Upper lobe of right lung (tissue), 1 donor: ENCODE results near the gene RERE. TPM values are rescaled to one million over a fixed set of nuclear protein-coding genes. Genes with fewer than 3 reads are reported as not detected.
"Not testable (repeated sequence)": the region's sequence is repeated elsewhere in the genome, so short reads cannot be mapped to it uniquely, and the experiment has no call there.

Experiments
- ATAC-seq: fragments of 200-7000 bp; cut with Tn5 transposase; one replicate; pipeline ENCODE4 v1.9.1; 2020; ENCODE audit warnings: mild to moderate bottlenecking, moderate library complexity
- DNase-seq: peaks from one replicate; pipeline ENCODE4 v3.0.0-alpha.2; 2020
- H3K27ac ChIP-seq: fragments of 200-600 bp; one replicate; pipeline ENCODE4 v1.8.0; 2022
- H3K27me3 ChIP-seq: fragments of 200-600 bp; one replicate; pipeline ENCODE4 v1.8.0; 2022; ENCODE audit warnings: mild to moderate bottlenecking
- H3K36me3 ChIP-seq: fragments of 200-600 bp; one replicate; pipeline ENCODE4 v1.8.0; 2022
- H3K4me1 ChIP-seq: fragments of 200-600 bp; one replicate; pipeline ENCODE4 v1.8.0; 2022
- H3K4me3 ChIP-seq: fragments of 200-600 bp; one replicate; pipeline ENCODE4 v1.8.0; 2022; ENCODE audit warnings: mild to moderate bottlenecking
- H3K9me3 ChIP-seq: fragments of 200-600 bp; one replicate; pipeline ENCODE4 v1.8.0; 2022
- CTCF ChIP-seq: fragments of 200-600 bp; IDR thresholded peaks from one replicate; pipeline ENCODE4 v1.8.0; 2022; ENCODE audit warnings: antibody characterized with exemption
- intact Hi-C: fragments of 100-400 bp; cut with DNase I; formaldehyde crosslinking; loops from one replicate; pipeline ENCODE4 v1.11.0; 2022
- total RNA-seq: library from RNA; stranded (reverse); fragmentation: NEBNext Ultra II Directional; extraction: Animal tissue kit (Norgen Biotek cat#: 25700); gene quantifications from one replicate; pipeline ENCODE4 v1.2.1, GENCODE V29; 2021
- donor health status: DM: no; HTN: yes; CAD: no; lungs with severe emphysema.

RERE gene
- total RNA-seq, 1 donor from 2014 or later: 99.6 TPM

GRCh38 chr1:8835941-8836643 is 18.7 kb upstream of the RERE start:
- TF ChIP-seq CTCF: no peak
- no peaks in the 10 kb centered on the region for H3K36me3 ChIP-seq
- no peak overlapping the region for H3K27ac ChIP-seq
- DNase-seq (no peak), ATAC-seq (no peak)
- H3K4me3 ChIP-seq: no peak overlapping the region
- H3K4me1 ChIP-seq: no peaks in the 10 kb centered on the region
- H3K9me3 ChIP-seq: no peaks in the 10 kb centered on the region
- no peaks in the 10 kb centered on the region for H3K27me3 ChIP-seq
- intact Hi-C loops: no loop called here

- no peak for DNase-seq
- no peaks in the 10 kb centered on the region for H3K9me3 ChIP-seq
Measured at GRCh38 chr1:8831340-8831739, 13.9 kb upstream of the RERE start.

DNA sequence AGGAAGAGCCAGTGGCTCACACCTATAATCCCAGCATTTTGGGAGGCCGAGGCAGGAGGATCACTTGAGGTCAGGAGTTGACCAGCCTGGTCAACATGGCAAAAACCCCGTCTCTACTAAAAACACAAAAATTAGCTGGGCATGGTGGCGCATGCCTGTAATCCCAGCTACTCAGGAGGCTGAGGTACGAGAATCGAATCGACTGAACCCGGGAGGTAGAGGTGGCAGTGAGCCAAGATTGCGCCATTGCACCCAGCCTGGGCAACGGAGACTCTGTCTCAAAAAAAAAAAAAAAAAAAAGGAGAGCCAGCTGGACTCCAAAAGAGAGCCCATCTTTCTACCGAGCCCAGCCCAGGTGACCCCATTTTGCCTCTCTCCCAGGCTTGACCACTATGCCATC is 13.3 kb upstream of the RERE start:
- intact Hi-C loops, H3K9me3 ChIP-seq, H3K36me3 ChIP-seq, H3K27me3 ChIP-seq, H3K4me1 ChIP-seq, H3K4me3 ChIP-seq, H3K27ac ChIP-seq, ATAC-seq: not testable (repeated sequence)
- DNase-seq: peak; percentile 27

More at GRCh38 chr1:8831340-8831739, 13.9 kb upstream of the RERE start:
- Histone ChIP-seq H3K4me3 (no peak overlapping the region), H3K4me1 (peaks cover 5% of the 10 kb centered on the region), H3K36me3 (no peaks in the 10 kb centered on the region), H3K27me3 (no peaks in the 10 kb centered on the region), H3K27ac (no peak overlapping the region)
- TF ChIP-seq CTCF: peak; percentile 31
- intact Hi-C loops: no loop called here
- no peak for ATAC-seq

DNA sequence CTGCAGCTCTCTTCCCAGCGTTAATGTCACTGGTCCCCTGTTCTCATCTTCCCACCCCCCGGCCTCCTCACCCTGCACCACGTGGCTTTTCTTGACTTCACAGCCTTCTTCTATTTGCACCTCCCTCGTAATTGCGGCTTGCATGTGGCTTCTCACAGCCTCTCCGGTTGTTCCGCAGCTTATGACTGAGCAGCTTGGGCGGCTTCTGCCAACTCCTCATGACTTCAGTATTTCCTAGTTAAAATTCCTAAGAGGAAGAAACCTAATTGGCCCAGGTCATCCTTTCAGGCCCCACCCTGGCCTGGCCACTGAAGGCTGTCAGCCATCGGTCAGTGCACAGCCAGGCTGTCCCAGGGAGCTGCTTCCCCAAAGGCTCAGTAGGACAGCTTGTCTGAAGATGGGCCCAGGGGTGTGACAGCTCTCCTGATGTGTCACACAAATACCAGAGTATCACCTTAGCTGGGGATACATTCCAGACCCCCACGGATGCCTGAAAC is 8.6 kb upstream of the RERE start:
- intact Hi-C loops: no loop called here
- Histone ChIP-seq H3K27ac (no peak overlapping the region), H3K4me1 (peaks cover 21% of the 10 kb centered on the region), H3K4me3 (no peak overlapping the region), H3K36me3 (no peaks in the 10 kb centered on the region), H3K9me3 (no peaks in the 10 kb centered on the region), H3K27me3 (no peaks in the 10 kb centered on the region)
- ATAC-seq (peak; percentile 18), DNase-seq (no peak)
- TF ChIP-seq CTCF: no peak

DNA sequence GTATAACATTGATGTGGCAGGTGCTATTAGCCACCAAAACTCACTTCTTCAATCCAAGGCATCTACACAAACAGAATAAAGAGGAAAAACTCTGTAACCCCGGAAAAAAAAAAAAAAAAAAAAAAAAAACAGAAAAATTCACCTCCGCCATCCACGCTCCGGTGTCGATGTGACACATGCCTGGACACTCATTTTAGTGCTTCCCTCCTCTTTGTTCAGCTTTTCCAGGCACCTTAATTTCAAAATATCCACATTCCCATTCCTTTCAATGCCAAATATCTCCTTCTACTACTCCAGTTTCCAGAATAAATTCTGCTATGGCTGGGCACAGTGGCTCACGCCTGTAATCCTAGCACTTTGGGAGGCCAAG is 5.8 kb upstream of the RERE start:
- Histone ChIP-seq H3K9me3 (no peaks in the 10 kb centered on the region), H3K27me3 (no peaks in the 10 kb centered on the region), H3K4me1 (peaks cover 22% of the 10 kb centered on the region), H3K36me3 (no peaks in the 10 kb centered on the region), H3K4me3 (no peak overlapping the region), H3K27ac (peak overlapping the region; percentile 33)
- intact Hi-C loops: no loop called here
- DNase-seq (no peak), ATAC-seq (no peak)
- no peak for TF ChIP-seq CTCF

DNA sequence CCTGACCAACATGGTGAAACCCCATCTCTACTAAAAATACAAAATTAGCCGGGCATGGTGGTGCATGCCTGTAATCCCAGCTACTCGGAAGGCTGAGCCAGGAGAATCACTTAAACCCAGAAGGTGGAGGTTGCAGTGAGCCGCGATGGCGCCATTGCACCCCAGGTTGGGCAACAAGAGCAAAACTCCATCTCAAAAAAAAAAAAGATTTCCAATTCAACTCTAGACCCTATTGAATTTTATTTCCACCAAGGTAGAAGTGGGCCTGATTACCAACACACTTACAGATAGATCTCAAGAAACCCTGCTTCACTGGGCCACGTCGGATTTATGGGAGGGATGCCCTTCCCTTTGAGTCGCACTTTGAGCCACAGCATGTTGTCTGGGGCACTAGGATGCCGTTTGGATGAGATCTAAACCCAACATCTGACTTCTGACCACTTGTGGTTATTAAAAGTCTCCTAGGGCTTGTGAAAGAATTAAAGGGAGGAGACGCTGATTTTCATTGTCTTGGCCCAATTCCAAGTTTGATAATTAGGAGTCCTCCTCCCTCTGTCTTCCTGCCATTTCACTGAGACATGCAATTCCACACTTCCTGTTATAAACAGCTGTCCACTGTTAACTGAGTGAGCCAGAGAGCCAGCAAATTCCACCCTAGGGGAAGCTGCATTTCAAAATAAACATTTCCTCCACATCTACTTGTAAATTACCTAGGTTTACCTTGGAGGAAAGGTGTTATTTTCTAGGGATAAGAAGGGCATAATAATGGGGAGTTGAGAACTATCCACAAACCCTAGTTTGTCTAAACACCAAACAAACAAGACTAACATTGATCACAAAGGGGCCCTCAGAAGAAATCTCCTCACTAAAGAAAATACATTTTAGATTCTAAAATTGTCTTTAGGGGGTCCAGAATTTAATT is 5.2 kb upstream of the RERE start:
- TF ChIP-seq CTCF: no peak
- H3K27ac ChIP-seq: peak overlapping the region; percentile 33
- no peak for DNase-seq

More for the DNA sequence above, 5.2 kb upstream of the RERE start:
- Histone ChIP-seq H3K9me3 (no peaks in the 10 kb centered on the region), H3K4me3 (no peak overlapping the region), H3K4me1 (peaks cover 22% of the 10 kb centered on the region), H3K36me3 (no peaks in the 10 kb centered on the region), H3K27me3 (no peaks in the 10 kb centered on the region)
- peak; percentile 67 for ATAC-seq
- intact Hi-C loops: no loop called here
